Renal cortical epithelial cell (primary cell): ENCODE results near the gene C2orf92. TPM values are rescaled to one million over a fixed set of nuclear protein-coding genes. Genes with fewer than 3 reads are reported as not detected.

ENCODE experiments used
- DNase-seq: peaks from one replicate; pipeline ENCODE4 v3.0.0-alpha.2; 2011; ENCODE audit warnings: low read depth
- total RNA-seq: library from RNA; depleted of rRNA; stranded (reverse); fragments of >200 nt; gene quantifications from 2 replicates; pipeline ENCODE4 v1.2.3, GENCODE V29; 2014

C2orf92 gene
- total RNA-seq, 1 donor from 2014 or later: 3.9 TPM

DNA sequence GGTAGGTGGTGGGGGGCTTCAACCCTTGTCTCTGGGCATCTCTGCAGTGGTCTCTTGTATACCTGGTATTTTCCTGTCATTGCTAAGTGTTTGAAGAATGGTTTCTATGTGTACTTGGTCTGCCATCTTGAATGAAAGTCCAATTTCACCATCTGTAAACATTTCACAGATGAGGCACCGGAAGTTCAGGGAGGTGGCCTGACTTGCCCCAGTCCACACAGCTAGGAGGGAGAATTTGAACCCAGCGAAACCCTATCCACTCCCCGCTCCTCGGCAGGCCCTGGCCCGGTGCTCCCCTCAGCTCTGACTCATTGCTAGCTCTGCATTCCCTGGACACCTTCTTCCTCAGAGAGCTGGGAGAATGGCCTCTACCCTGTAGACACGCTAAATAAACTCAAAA, 74.4 kb downstream of the C2orf92 start:
- no peak for DNase-seq

GRCh38 chr2:97745474-97746174, 76.1 kb downstream of the C2orf92 start:
- DNase-seq: no peak

DNA sequence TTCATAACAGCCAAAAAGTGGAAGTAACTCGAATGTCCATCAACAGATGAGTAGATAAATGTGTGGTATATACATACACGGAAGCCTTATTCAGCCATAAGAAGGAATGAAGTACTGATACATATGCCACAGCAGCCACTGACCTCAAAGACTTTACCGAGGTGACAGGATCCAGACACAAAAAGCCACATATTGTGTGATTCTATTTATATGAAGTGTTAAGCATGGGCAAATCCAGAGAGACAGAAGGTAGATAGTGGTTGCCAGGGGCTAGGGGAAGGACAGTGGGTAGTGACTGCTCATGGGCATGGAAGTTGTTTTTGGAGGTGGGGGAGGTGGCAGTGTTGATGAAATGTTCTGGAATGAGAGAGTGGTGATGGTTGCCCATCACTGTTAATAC, 77.8 kb downstream of the C2orf92 start:
- DNase-seq: no peak

DNA sequence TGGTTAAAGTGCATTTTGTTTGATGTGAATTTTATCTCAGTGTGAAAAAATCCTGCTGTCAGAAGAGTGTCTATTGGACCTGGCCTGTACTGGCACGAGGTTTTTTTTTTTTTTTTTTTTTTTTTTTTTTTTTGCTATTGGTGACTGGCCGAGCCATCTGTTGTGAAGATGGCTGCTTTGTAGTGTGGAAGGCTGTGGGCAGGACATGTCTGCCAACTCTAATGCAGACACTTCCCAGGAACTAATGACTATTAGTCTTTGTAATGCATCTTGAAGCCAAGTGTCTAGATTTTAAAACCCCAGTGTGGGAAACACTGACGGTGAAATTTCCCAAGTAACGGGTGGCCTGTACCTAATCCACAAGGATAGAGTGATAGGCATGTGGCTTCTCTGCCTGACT, 78.2 kb downstream of the C2orf92 start:
- DNase-seq: no peak

DNA sequence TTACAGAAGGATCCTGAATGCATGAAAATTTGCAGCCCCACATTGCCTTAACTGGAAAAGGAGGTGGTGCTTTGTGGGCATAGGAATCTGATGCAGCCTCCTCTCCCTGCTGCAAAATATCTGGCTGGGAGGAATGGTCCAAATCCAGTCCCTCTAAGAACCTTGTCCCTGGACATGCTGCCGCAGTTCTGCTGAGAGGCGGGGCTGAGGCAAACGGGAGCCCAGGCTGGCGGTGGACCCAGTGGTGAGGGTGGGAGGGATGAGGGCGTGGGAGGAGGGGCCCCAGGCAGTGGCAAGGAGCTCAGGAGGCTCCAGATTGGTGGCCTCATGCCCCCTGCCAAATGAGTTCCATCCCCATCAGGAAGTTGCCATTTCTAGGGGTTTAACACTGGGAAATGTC, 80.1 kb downstream of the C2orf92 start:
- no peak for DNase-seq

DNA sequence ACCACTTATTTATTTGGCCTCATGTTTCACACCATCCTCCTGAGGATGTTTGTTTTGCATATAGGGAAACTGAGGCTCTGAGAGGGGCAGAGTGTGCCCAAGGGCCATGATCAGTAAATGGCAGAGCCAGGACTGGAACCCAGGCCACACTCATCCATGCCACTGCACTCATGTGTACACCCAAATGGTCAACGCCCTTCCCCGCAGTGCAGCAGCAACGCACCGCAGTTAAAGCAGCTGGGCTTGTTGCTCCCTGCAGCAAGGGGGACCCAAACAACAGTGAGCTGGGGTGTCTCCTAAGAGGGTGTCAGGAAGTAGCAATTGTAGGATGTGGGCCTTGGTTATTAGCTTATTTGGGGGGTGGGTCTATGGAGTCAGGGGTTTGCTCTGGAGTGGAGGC, 80.5 kb downstream of the C2orf92 start:
- DNase-seq: no peak

- peak; percentile 24 for DNase-seq
These were observed 82.2 kb downstream of the C2orf92 start for GRCh38 chr2:97751752-97752151.

Other genes with a start within 250 kb of the C2orf92 start
- gene ANKRD36B, start 79.8 kb upstream of the C2orf92 start, total RNA-seq: 16.0 and 38.1 TPM in 2 replicates
- gene COX5B, start 23.7 kb upstream of the C2orf92 start, total RNA-seq: 143 and 359 TPM in 2 replicates
- gene ACTR1B, start 5.7 kb upstream of the C2orf92 start, total RNA-seq: 75.3 and 89.3 TPM in 2 replicates
- gene ZAP70, start 43.9 kb downstream of the C2orf92 start, total RNA-seq: not detected in 2 replicates